Measurements from ENCODE around the gene AFF1. TPM values are rescaled to one million over a fixed set of nuclear protein-coding genes. Genes with fewer than 3 reads are reported as not detected.

The AFF1 gene
- total RNA-seq, 1 donor from 2014 or later, result 58.2 TPM

DNA sequence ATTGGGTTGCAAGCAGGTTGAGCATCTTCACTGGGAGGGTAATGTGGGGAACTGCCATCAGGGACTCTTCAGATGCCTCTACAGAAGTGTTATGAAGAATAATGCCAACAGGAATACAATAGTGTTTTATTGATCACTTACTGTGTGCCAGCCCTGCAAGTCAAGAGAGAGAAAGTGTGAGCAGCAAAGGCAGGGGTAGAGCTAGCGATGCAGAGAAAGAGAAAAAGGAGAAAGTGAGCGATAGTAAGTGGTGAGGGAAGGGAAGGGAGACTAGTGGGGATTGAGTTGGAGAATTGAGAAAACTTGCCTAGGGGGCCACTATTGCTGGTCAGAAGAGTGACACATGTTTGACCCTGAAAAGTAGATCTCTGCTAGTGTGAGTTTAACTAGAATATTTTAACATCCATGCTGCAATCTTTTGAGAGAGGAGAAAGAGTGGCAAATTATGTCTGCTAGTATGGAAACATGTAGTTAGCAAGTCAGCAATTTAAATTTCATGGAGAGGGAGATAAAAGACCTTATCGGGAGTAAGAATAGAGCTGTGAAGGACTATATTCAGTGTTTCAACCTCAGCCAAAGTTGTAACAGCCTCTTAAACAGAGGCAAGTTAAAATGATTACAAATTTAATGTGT is 12.2 kb downstream of the AFF1 start:
- TF ChIP-seq, protein P1, sequence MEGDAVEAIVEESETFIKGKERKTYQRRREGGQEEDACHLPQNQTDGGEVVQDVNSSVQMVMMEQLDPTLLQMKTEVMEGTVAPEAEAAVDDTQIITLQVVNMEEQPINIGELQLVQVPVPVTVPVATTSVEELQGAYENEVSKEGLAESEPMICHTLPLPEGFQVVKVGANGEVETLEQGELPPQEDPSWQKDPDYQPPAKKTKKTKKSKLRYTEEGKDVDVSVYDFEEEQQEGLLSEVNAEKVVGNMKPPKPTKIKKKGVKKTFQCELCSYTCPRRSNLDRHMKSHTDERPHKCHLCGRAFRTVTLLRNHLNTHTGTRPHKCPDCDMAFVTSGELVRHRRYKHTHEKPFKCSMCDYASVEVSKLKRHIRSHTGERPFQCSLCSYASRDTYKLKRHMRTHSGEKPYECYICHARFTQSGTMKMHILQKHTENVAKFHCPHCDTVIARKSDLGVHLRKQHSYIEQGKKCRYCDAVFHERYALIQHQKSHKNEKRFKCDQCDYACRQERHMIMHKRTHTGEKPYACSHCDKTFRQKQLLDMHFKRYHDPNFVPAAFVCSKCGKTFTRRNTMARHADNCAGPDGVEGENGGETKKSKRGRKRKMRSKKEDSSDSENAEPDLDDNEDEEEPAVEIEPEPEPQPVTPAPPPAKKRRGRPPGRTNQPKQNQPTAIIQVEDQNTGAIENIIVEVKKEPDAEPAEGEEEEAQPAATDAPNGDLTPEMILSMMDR (IDR thresholded peaks at IDR 0.05; ENCODE audit: insufficient read depth, low read depth, low read length), result no peak
- no peak for TF ChIP-seq EZH2 (IDR thresholded peaks at IDR 0.05; ENCODE audit: insufficient read depth, low read length)

GRCh38 chr4:86947501-86948120 is 12.8 kb downstream of the AFF1 start:
- H3K36me3 ChIP-seq (ENCODE audit: insufficient read depth, low read length), result no peaks in the 10 kb centered on the region
- Mint-ChIP-seq H3K4me3 (ENCODE audit: unreplicated experiment) (no peak overlapping the region), H3K9me3 (ENCODE audit: unreplicated experiment) (no peaks in the 10 kb centered on the region), H3K27me3 (ENCODE audit: low read depth, unreplicated experiment) (no peaks in the 10 kb centered on the region), H3K4me1 (ENCODE audit: low read depth, unreplicated experiment) (peaks cover 8% of the 10 kb centered on the region), H3K36me3 (ENCODE audit: low read depth, unreplicated experiment) (peaks cover 2% of the 10 kb centered on the region), H3K27ac (ENCODE audit: unreplicated experiment) (no peak overlapping the region)
- H3K27ac ChIP-seq (ENCODE audit: low read depth, low read length), result no peak overlapping the region
- no peak for FAIRE-seq
- no peak overlapping the region for H3K4me2 ChIP-seq (ENCODE audit: low read length)
- no peak for TF ChIP-seq EZH2 (IDR thresholded peaks at IDR 0.05; ENCODE audit: insufficient read depth, low read length)
- TF ChIP-seq, protein P1 (IDR thresholded peaks at IDR 0.05; ENCODE audit: insufficient read depth, low read depth, low read length), result no peak
- peaks cover 7% of the 10 kb centered on the region for H3K79me2 ChIP-seq (ENCODE audit: insufficient read depth, low read length)
- no peak overlapping the region for H2AFZ ChIP-seq (ENCODE audit: low read depth, low read length)
- no peaks in the 10 kb centered on the region for H3K27me3 ChIP-seq (ENCODE audit: insufficient read depth, low read length)
- DNase-seq (ENCODE audit: low read depth), result no peak
- peaks cover under 1% of the 10 kb centered on the region for H3K4me1 ChIP-seq (ENCODE audit: insufficient read depth, low read length)
- H3K4me3 ChIP-seq (ENCODE audit: insufficient read depth, low read depth, low read length), result no peak overlapping the region
- H3K9me3 ChIP-seq (ENCODE audit: insufficient read depth, low read depth, low read length), result no peaks in the 10 kb centered on the region
- peaks cover 12% of the 10 kb centered on the region for H4K20me1 ChIP-seq (ENCODE audit: insufficient read depth, low read length)
- no peak overlapping the region for H3K9ac ChIP-seq (ENCODE audit: low read length)

More for the DNA sequence above, 12.2 kb downstream of the AFF1 start:
- H3K79me2 ChIP-seq (ENCODE audit: insufficient read depth, low read length), result peaks cover 8% of the 10 kb centered on the region
- Mint-ChIP-seq H3K4me1 (ENCODE audit: low read depth, unreplicated experiment) (peaks cover 11% of the 10 kb centered on the region), H3K27ac (ENCODE audit: unreplicated experiment) (no peak overlapping the region), H3K36me3 (ENCODE audit: low read depth, unreplicated experiment) (peaks cover 2% of the 10 kb centered on the region), H3K9me3 (ENCODE audit: unreplicated experiment) (no peaks in the 10 kb centered on the region), H3K4me3 (ENCODE audit: unreplicated experiment) (no peak overlapping the region), H3K27me3 (ENCODE audit: low read depth, unreplicated experiment) (no peaks in the 10 kb centered on the region)
- H3K4me1 ChIP-seq (ENCODE audit: insufficient read depth, low read length), result peaks cover 7% of the 10 kb centered on the region
- no peak overlapping the region for H2AFZ ChIP-seq (ENCODE audit: low read depth, low read length)
- H3K36me3 ChIP-seq (ENCODE audit: insufficient read depth, low read length), result no peaks in the 10 kb centered on the region
- no peak overlapping the region for H3K4me3 ChIP-seq (ENCODE audit: insufficient read depth, low read depth, low read length)
- FAIRE-seq (no peak), DNase-seq (ENCODE audit: low read depth) (no peak)
- no peaks in the 10 kb centered on the region for H3K9me3 ChIP-seq (ENCODE audit: insufficient read depth, low read depth, low read length)
- H3K9ac ChIP-seq (ENCODE audit: low read length), result no peak overlapping the region
- H3K27ac ChIP-seq (ENCODE audit: low read depth, low read length), result no peak overlapping the region
- no peak overlapping the region for H3K4me2 ChIP-seq (ENCODE audit: low read length)
- peaks cover 14% of the 10 kb centered on the region for H4K20me1 ChIP-seq (ENCODE audit: insufficient read depth, low read length)
- H3K27me3 ChIP-seq (ENCODE audit: insufficient read depth, low read length), result no peaks in the 10 kb centered on the region

GRCh38 chr4:86948276-86948675 is 13.5 kb downstream of the AFF1 start:
- Histone ChIP-seq H3K4me2 (ENCODE audit: low read length) (no peak overlapping the region), H3K27ac (ENCODE audit: low read depth, low read length) (no peak overlapping the region), H3K27me3 (ENCODE audit: insufficient read depth, low read length) (no peaks in the 10 kb centered on the region), H3K4me1 (ENCODE audit: insufficient read depth, low read length) (no peaks in the 10 kb centered on the region), H3K9me3 (ENCODE audit: insufficient read depth, low read depth, low read length) (no peaks in the 10 kb centered on the region), H3K9ac (ENCODE audit: low read length) (no peak overlapping the region), H4K20me1 (ENCODE audit: insufficient read depth, low read length) (peaks cover 6% of the 10 kb centered on the region), H3K79me2 (ENCODE audit: insufficient read depth, low read length) (peaks cover under 1% of the 10 kb centered on the region), H3K4me3 (ENCODE audit: insufficient read depth, low read depth, low read length) (no peak overlapping the region), H2AFZ (ENCODE audit: low read depth, low read length) (no peak overlapping the region), H3K36me3 (ENCODE audit: insufficient read depth, low read length) (no peaks in the 10 kb centered on the region)
- FAIRE-seq (peak; percentile 45), DNase-seq (ENCODE audit: low read depth) (no peak)
- Mint-ChIP-seq H3K36me3 (ENCODE audit: low read depth, unreplicated experiment) (peaks cover 2% of the 10 kb centered on the region), H3K27ac (ENCODE audit: unreplicated experiment) (no peak overlapping the region), H3K4me3 (ENCODE audit: unreplicated experiment) (no peak overlapping the region), H3K27me3 (ENCODE audit: low read depth, unreplicated experiment) (no peaks in the 10 kb centered on the region), H3K4me1 (ENCODE audit: low read depth, unreplicated experiment) (peaks cover 8% of the 10 kb centered on the region), H3K9me3 (ENCODE audit: unreplicated experiment) (no peaks in the 10 kb centered on the region)
- no peak for TF ChIP-seq EZH2 (IDR thresholded peaks at IDR 0.05; ENCODE audit: insufficient read depth, low read length)
- TF ChIP-seq, protein P1 (IDR thresholded peaks at IDR 0.05; ENCODE audit: insufficient read depth, low read depth, low read length), result no peak
